LNCaP clone FGC (cell line): ENCODE results near the gene IL1B.

Source experiments
- DNase-seq: peaks from one replicate; pipeline ENCODE4 v3.0.0-alpha.2; 2011; ENCODE audit warnings: low read depth
- H3K4me3 ChIP-seq: 2 replicates; pipeline ENCODE4 v1.5.1; 2011; ENCODE audit warnings: mild to moderate bottlenecking, low read depth, low read length, control low read depth
- CTCF ChIP-seq: IDR thresholded peaks from 2 replicates; pipeline ENCODE4 v1.5.1; 2012; ENCODE audit warnings: mild to moderate bottlenecking; ENCODE audit not compliant: control insufficient read depth, insufficient read depth; ENCODE audit errors: extremely low read depth

The IL1B gene

GRCh38 chr2:112788653-112789052 lies 47.9 kb downstream of the IL1B start:
- H3K4me3 ChIP-seq: no peak overlapping the region
- no peak for TF ChIP-seq CTCF
- no peak for DNase-seq

- DNase-seq: no peak
- TF ChIP-seq CTCF: no peak
- no peak overlapping the region for H3K4me3 ChIP-seq
These were observed 48.7 kb downstream of the IL1B start for GRCh38 chr2:112787729-112788393.

GRCh38 chr2:112787294-112787693 lies 49.3 kb downstream of the IL1B start:
- no peak for TF ChIP-seq CTCF
- no peak for DNase-seq
- H3K4me3 ChIP-seq: no peak overlapping the region

- H3K4me3 ChIP-seq: no peak within 1 kb of the TSS
- no peak for TF ChIP-seq CTCF
- DNase-seq: no peak
These were observed 52.1 kb downstream of the IL1B start, which contains the start of gene IL1A for GRCh38 chr2:112784199-112785189. Gene IL1A (minus strand): TSS chr2:112784493. CDS start chr2:112783770, 723 bp downstream.

GRCh38 chr2:112783187-112783714 lies 53.3 kb downstream of the IL1B start:
- TF ChIP-seq CTCF: no peak
- H3K4me3 ChIP-seq: no peak overlapping the region
- no peak for DNase-seq

- H3K4me3 ChIP-seq: no peak overlapping the region
- TF ChIP-seq CTCF: no peak
- no peak for DNase-seq
These were observed 54.3 kb downstream of the IL1B start for GRCh38 chr2:112782234-112782799.
